ENCODE measurements around the gene VTA1. TPM values are rescaled to one million over a fixed set of nuclear protein-coding genes. Genes with fewer than 3 reads are reported as not detected.
"Not testable (repeated sequence)": the region's sequence is repeated elsewhere in the genome, so short reads cannot be mapped to it uniquely, and the experiment has no call there.

VTA1 gene
- total and polyA plus RNA-seq, 2 of the 13 experiments (the other 11 are each of a cell fraction or from before 2014, with no cell fraction given): 70.7 to 89.1 TPM

DNA sequence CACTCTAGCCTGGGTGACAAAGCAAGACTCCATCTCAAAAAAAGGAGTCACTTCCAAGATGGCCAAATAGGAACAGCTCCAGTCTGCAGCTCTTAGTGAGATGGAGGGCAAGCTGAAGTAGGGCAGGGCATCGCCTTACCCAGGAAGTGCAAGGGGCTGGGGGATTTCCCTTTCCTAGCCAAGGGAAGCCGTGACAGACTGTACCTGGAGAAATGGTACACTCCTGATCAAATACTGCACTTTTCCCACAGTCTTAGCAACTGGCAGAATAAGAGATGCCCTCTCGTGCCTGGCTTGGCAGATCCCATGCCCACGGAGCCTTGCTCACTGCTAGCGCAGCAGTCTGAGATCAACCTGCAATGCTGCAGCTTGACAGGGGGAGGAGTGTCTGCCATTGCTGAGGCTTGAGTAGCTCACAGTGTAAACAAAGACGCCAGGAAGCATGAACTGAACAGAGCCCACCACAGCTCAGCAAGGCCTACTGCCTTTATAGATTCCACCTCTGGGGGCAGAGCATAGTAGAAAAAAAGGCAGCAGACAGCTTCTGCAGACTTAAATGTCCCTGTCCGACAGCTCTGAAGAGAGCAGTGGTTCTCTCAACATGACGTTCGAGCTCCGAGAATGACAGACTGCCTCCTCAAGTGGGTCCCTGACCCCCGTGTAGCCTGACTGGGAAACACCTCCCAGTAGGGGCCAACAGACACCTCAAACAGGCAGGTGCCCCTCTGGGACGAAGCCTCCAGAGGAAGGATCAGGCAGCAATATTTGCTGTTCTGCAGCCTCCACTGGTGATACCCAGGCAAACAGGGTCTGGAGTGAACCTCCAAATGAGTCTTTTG, 85.4 kb downstream of the VTA1 start (continued):
- TF ChIP-seq PITX1 (CRISPR knock-in tag; IDR thresholded peaks at IDR 0.05) (peak; percentile 74; the same call in 1 of the 2 replicates), FOXP1 (CRISPR knock-in tag; IDR thresholded peaks at IDR 0.05) (peak; percentile 51; the same call in 1 of the 2 replicates), IRF2 (CRISPR knock-in tag; IDR thresholded peaks at IDR 0.05) (peak; percentile 96), ELF1 (CRISPR knock-in tag; IDR thresholded peaks at IDR 0.05) (peak; percentile 53; the same call in 1 of the 2 replicates), SP5 (CRISPR knock-in tag; IDR thresholded peaks at IDR 0.05; ENCODE audit: borderline replicate concordance, low read depth) (peak; percentile 71; the same call in 1 of the 2 replicates), ZNF704 (CRISPR knock-in tag; IDR thresholded peaks at IDR 0.05; ENCODE audit: borderline replicate concordance) (peak; percentile 53; the same call in 1 of the 2 replicates), YY1 (IDR thresholded peaks at IDR 0.05; ENCODE audit: insufficient read depth, insufficient replicate concordance, low read depth, low read length) (peak; percentile 67), ZNF781 (CRISPR knock-in tag; IDR thresholded peaks at IDR 0.05; ENCODE audit: borderline replicate concordance, not compliant biosample characterization) (peak; percentile 79), ZSCAN9 (CRISPR knock-in tag; IDR thresholded peaks at IDR 0.05; ENCODE audit: borderline replicate concordance) (peak; percentile 83; the same call in 1 of the 2 replicates), SPEN (CRISPR knock-in tag; IDR thresholded peaks at IDR 0.05; ENCODE audit: low read depth) (peak; percentile 88), NFKB2 (CRISPR knock-in tag; IDR thresholded peaks at IDR 0.05; ENCODE audit: borderline replicate concordance) (peak; percentile 57; the same call in 1 of the 2 replicates), ZBTB7B (CRISPR knock-in tag; IDR thresholded peaks at IDR 0.05) (peak; percentile 99), FOXA1 (IDR thresholded peaks at IDR 0.05) (peak; percentile 79), FOXA1 (CRISPR knock-in tag; IDR thresholded peaks at IDR 0.05) (peak; percentile 100), MIER3 (CRISPR knock-in tag; IDR thresholded peaks at IDR 0.05; ENCODE audit: borderline replicate concordance) (peak; percentile 95; the same call in 1 of the 2 replicates), ZGPAT (CRISPR knock-in tag; IDR thresholded peaks at IDR 0.05) (peak; percentile 91), CBX1 (IDR thresholded peaks at IDR 0.05; ENCODE audit: low read depth) (peak; percentile 87), ZNF441 (CRISPR knock-in tag; IDR thresholded peaks at IDR 0.05; ENCODE audit: borderline replicate concordance) (peak; percentile 48; the same call in 1 of the 2 replicates), MYPOP (CRISPR knock-in tag; IDR thresholded peaks at IDR 0.05) (peak; percentile 40; the same call in 1 of the 2 replicates)
- TF ChIP-seq FOXP1 (IDR thresholded peaks at IDR 0.05): not testable (repeated sequence)
- TF ChIP-seq, protein P1, sequence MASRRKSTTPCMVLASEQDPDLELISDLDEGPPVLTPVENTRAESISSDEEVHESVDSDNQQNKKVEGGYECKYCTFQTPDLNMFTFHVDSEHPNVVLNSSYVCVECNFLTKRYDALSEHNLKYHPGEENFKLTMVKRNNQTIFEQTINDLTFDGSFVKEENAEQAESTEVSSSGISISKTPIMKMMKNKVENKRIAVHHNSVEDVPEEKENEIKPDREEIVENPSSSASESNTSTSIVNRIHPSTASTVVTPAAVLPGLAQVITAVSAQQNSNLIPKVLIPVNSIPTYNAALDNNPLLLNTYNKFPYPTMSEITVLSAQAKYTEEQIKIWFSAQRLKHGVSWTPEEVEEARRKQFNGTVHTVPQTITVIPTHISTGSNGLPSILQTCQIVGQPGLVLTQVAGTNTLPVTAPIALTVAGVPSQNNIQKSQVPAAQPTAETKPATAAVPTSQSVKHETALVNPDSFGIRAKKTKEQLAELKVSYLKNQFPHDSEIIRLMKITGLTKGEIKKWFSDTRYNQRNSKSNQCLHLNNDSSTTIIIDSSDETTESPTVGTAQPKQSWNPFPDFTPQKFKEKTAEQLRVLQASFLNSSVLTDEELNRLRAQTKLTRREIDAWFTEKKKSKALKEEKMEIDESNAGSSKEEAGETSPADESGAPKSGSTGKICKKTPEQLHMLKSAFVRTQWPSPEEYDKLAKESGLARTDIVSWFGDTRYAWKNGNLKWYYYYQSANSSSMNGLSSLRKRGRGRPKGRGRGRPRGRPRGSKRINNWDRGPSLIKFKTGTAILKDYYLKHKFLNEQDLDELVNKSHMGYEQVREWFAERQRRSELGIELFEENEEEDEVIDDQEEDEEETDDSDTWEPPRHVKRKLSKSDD (CRISPR knock-in tag; IDR thresholded peaks at IDR 0.05; ENCODE audit: low read depth): peak; percentile 55; the same call in 1 of the 2 replicates
- TF ChIP-seq, protein P2, sequence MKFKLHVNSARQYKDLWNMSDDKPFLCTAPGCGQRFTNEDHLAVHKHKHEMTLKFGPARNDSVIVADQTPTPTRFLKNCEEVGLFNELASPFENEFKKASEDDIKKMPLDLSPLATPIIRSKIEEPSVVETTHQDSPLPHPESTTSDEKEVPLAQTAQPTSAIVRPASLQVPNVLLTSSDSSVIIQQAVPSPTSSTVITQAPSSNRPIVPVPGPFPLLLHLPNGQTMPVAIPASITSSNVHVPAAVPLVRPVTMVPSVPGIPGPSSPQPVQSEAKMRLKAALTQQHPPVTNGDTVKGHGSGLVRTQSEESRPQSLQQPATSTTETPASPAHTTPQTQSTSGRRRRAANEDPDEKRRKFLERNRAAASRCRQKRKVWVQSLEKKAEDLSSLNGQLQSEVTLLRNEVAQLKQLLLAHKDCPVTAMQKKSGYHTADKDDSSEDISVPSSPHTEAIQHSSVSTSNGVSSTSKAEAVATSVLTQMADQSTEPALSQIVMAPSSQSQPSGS (CRISPR knock-in tag; IDR thresholded peaks at IDR 0.05): peak; percentile 81

Measured in HepG2 (cell line).